ENCODE results near the gene KCTD2. TPM values are rescaled to one million over a fixed set of nuclear protein-coding genes. Genes with fewer than 3 reads are reported as not detected.

Gene KCTD2
- total RNA-seq, 1 donor: 22.5 TPM

DNA sequence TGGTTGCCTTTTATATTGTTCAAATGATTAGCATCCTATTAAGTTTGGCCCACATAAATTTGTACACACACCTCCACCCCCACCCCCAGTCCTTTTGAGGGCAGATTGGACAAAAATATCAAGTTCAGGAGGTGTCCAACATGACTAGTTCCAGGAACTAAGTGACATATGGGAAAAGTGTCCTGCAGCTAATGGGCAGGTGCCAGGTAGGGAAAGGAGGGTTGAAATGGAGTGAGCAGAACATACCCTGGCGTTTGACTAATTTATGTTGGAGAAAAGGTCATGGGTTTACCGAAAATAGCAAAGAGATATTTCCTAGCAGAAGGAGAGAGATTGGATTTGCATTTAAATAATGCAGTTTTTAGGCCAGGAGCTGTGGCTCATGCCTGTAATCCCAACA, 4.9 kb downstream of the KCTD2 start:
- no peak for DNase-seq (ENCODE audit: low read depth)
- TF ChIP-seq, protein P1, sequence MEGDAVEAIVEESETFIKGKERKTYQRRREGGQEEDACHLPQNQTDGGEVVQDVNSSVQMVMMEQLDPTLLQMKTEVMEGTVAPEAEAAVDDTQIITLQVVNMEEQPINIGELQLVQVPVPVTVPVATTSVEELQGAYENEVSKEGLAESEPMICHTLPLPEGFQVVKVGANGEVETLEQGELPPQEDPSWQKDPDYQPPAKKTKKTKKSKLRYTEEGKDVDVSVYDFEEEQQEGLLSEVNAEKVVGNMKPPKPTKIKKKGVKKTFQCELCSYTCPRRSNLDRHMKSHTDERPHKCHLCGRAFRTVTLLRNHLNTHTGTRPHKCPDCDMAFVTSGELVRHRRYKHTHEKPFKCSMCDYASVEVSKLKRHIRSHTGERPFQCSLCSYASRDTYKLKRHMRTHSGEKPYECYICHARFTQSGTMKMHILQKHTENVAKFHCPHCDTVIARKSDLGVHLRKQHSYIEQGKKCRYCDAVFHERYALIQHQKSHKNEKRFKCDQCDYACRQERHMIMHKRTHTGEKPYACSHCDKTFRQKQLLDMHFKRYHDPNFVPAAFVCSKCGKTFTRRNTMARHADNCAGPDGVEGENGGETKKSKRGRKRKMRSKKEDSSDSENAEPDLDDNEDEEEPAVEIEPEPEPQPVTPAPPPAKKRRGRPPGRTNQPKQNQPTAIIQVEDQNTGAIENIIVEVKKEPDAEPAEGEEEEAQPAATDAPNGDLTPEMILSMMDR (IDR thresholded peaks at IDR 0.05; ENCODE audit: insufficient read depth, low read depth, low read length): no peak
- no peak overlapping the region for H3K4me3 ChIP-seq (ENCODE audit: low read depth, low read length)

- no peak overlapping the region for H3K4me3 ChIP-seq (ENCODE audit: low read depth, low read length)
- peak; percentile 85 for DNase-seq (ENCODE audit: low read depth)
- TF ChIP-seq, protein P1 (IDR thresholded peaks at IDR 0.05; ENCODE audit: insufficient read depth, low read depth, low read length): peak; percentile 54
These were observed 12.6 kb downstream of the KCTD2 start for GRCh38 chr17:75059369-75060345.

- no peak for DNase-seq (ENCODE audit: low read depth)
- H3K4me3 ChIP-seq (ENCODE audit: low read depth, low read length): no peak overlapping the region
- TF ChIP-seq, protein P1 (IDR thresholded peaks at IDR 0.05; ENCODE audit: insufficient read depth, low read depth, low read length): no peak
These were observed 13.5 kb downstream of the KCTD2 start for GRCh38 chr17:75060434-75061054.

- TF ChIP-seq, protein P1 (IDR thresholded peaks at IDR 0.05; ENCODE audit: insufficient read depth, low read depth, low read length): no peak
- no peak overlapping the region for H3K4me3 ChIP-seq (ENCODE audit: low read depth, low read length)
- DNase-seq (ENCODE audit: low read depth): no peak
These were observed 14.0 kb downstream of the KCTD2 start for GRCh38 chr17:75061055-75061438.

DNA sequence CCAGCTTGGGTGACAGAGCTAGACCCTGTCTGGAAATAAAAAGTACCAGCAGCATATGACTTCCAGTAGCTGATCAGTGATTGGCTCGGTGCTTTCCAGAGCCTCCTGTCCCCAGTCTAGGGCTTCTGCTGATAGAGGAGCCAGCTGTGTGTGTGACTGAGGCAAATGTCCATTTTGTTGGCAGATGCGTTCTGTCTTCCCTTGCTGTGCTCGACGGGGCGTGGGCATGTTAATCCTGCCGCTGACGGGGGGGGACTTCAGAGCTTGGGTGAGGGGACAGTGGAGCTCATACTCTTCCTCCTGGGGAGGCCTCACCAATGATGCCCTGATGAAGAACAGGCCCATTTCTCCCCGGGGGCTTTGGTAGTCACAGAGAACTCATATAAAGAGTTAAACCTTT, 14.6 kb downstream of the KCTD2 start:
- no peak for DNase-seq (ENCODE audit: low read depth)
- TF ChIP-seq, protein P1 (IDR thresholded peaks at IDR 0.05; ENCODE audit: insufficient read depth, low read depth, low read length): no peak
- no peak overlapping the region for H3K4me3 ChIP-seq (ENCODE audit: low read depth, low read length)

DNA sequence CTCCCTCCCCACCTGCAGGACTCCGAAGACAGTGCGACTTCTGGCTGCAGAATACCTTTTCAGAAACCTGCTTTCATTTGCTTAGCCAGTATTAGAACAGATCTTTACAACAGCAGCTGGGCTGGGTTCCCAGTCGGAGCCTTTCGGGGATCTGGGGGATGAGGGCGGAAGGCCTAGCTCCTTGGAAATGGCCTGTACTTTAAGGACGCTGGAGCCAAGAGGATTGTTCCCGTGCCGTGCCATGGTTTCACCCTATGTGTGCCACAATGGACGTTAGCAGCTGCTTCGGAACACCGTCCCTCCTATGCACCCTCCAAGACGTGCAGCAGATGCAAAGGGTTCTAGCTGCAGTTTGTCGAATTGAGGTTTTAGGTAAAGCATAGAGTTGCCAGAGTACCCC, 16.2 kb downstream of the KCTD2 start:
- TF ChIP-seq, protein P1 (IDR thresholded peaks at IDR 0.05; ENCODE audit: insufficient read depth, low read depth, low read length): no peak
- no peak for DNase-seq (ENCODE audit: low read depth)
- H3K4me3 ChIP-seq (ENCODE audit: low read depth, low read length): no peak overlapping the region

Measured in fibroblast of villous mesenchyme (primary cell).